NCI-H526 treated with DMSO at 0.1 percent for 48 hours (cell line): ENCODE measurements around the gene GOLGA6L10.
"Not testable (repeated sequence)": the region's sequence is repeated elsewhere in the genome, so short reads cannot be mapped to it uniquely, and the experiment has no call there.

Experiments used
- DNase-seq: peaks from one replicate; lab custom pipeline; 2025; lab: John Stamatoyannopoulos, UW

GOLGA6L10 gene

DNA sequence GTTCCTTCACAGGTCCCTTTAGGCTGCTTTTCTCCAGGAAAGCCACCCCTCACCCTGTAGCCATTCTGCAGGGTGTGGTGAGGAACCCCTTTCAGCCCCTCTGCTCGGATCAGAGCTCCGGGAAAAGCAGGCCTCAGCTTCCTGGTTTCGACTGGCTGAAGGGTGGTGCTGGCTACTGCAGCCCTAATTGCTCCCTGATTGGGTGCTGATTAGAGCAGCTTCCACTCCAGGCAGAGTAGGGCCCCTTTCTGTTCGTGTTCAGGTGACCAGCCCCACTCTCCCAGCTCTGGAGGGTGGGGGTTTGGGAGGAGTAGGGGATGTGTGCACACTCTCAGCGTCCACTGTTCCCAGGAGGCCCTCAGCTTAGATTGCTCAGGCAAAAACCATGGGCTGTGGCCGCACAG, 49.8 kb downstream of the GOLGA6L10 start:
- not testable (repeated sequence) for DNase-seq

- no peak for DNase-seq
Observed at GRCh38 chr15:82298520-82298919, 50.8 kb downstream of the GOLGA6L10 start.

DNA sequence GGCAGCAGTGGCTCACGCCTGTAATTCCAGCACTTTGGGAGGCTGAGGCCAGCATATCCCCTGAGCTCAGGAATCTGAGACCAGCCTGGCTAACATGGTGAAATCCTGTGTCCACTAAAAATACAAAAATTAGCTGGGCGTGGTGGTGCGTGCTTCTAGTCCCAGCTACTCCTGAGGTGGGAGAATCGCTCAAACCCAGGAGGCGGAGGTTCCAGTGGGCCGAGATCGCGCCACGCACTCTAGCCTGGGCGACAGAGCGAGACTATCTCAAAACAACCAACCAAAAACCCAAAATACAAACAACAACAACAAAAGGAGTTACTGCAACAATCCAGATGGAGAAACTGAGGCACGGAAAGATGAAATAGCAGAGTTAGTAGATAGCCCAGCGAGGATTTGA, 51.2 kb downstream of the GOLGA6L10 start:
- DNase-seq, result no peak

GRCh38 chr15:82297546-82297945, 51.7 kb downstream of the GOLGA6L10 start:
- DNase-seq, result no peak

- DNase-seq, result no peak
Observed at GRCh38 chr15:82294061-82294690, 55.1 kb downstream of the GOLGA6L10 start.

- no peak for DNase-seq
Observed at GRCh38 chr15:82292271-82292670, 57.0 kb downstream of the GOLGA6L10 start.
